Measurements from ENCODE around the gene KIF6.

KIF6 gene

DNA sequence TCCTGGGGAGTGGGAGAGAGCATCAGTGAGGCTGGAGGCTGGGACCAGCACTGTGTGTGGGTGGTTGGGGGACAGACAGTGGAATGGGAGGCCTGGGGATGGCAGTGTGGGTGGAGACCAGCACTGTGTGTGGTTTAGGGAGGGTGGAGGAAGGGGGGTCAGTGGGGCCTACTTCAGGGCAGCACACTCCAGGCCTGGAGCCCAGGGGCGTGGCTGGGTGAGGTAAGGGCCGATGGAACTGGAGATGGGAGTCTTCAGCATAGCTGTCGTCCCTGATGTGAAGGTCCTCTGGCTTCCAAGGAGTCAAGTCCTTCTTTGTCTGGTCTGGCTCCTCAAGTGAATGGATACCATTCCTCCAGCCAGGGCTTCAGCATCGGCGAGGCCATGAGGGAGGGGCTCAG, 429.6 kb downstream of the KIF6 start:
- no peaks in the 10 kb centered on the region for H3K36me3 ChIP-seq (ENCODE audit: insufficient read depth, low read length)
- no peaks in the 10 kb centered on the region for H3K9me3 ChIP-seq (ENCODE audit: insufficient read depth, low read length, severe bottlenecking)
- H3K4me3 ChIP-seq (ENCODE audit: low read depth in 1 of 2, low read length in 2 of 2): no peak overlapping the region
- DNase-seq (no peak), ATAC-seq (ENCODE audit: insufficient read depth, low read depth) (no peak)
- H3K4me1 ChIP-seq (ENCODE audit: insufficient read depth, low read length): no peaks in the 10 kb centered on the region
- H4K20me1 ChIP-seq (ENCODE audit: insufficient read depth, low read length): no peaks in the 10 kb centered on the region
- no peak overlapping the region for H3K27ac ChIP-seq (ENCODE audit: low read length)
- H3K9ac ChIP-seq (ENCODE audit: low read depth, low read length): no peak overlapping the region
- peaks cover 8% of the 10 kb centered on the region for H3K27me3 ChIP-seq (ENCODE audit: insufficient read depth, low read length, poor library complexity)
- H2AFZ ChIP-seq (ENCODE audit: low read depth, low read length): no peak overlapping the region
- no peak for TF ChIP-seq CTCF (IDR thresholded peaks at IDR 0.05; ENCODE audit: borderline replicate concordance, extremely low read depth, low read length, poor library complexity, severe bottlenecking)
- TF ChIP-seq EZH2 (IDR thresholded peaks at IDR 0.05; ENCODE audit: borderline replicate concordance, low read depth, low read length, severe bottlenecking): no peak
- H3K4me2 ChIP-seq (ENCODE audit: insufficient read depth, low read length): no peak overlapping the region
- no peaks in the 10 kb centered on the region for H3K79me2 ChIP-seq (ENCODE audit: insufficient read depth, low read length)

DNA sequence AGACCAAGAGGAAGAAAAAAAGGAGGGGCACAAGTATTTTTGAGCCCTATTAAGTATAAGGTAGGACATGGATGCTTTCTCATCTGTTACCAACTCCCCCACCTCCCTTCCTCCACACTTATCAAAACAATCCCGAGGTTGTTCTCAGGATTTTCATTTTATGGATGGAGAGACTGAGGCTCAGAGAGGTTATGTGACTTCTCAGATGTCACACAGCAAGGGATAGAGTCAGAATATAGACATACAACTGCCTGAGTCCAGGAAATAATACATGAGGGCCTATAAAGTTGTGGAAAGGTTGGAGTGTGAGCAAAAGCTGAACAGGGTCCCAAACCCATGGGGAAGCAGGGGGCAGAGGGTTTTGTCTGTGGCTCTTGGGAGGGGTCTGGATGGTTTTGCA, 430.3 kb downstream of the KIF6 start:
- ATAC-seq (ENCODE audit: insufficient read depth, low read depth): no peak
- no peak for DNase-seq
- no peaks in the 10 kb centered on the region for H3K36me3 ChIP-seq (ENCODE audit: insufficient read depth, low read length)
- no peaks in the 10 kb centered on the region for H3K9me3 ChIP-seq (ENCODE audit: insufficient read depth, low read length, severe bottlenecking)
- H2AFZ ChIP-seq (ENCODE audit: low read depth, low read length): no peak overlapping the region
- TF ChIP-seq CTCF (IDR thresholded peaks at IDR 0.05; ENCODE audit: borderline replicate concordance, extremely low read depth, low read length, poor library complexity, severe bottlenecking): no peak
- TF ChIP-seq EZH2 (IDR thresholded peaks at IDR 0.05; ENCODE audit: borderline replicate concordance, low read depth, low read length, severe bottlenecking): no peak
- no peak overlapping the region for H3K9ac ChIP-seq (ENCODE audit: low read depth, low read length)
- no peaks in the 10 kb centered on the region for H4K20me1 ChIP-seq (ENCODE audit: insufficient read depth, low read length)
- H3K4me2 ChIP-seq (ENCODE audit: insufficient read depth, low read length): no peak overlapping the region
- no peaks in the 10 kb centered on the region for H3K79me2 ChIP-seq (ENCODE audit: insufficient read depth, low read length)
- H3K27me3 ChIP-seq (ENCODE audit: insufficient read depth, low read length, poor library complexity): peaks cover 8% of the 10 kb centered on the region
- H3K4me1 ChIP-seq (ENCODE audit: insufficient read depth, low read length): no peaks in the 10 kb centered on the region
- H3K4me3 ChIP-seq (ENCODE audit: low read depth in 1 of 2, low read length in 2 of 2): no peak overlapping the region
- no peak overlapping the region for H3K27ac ChIP-seq (ENCODE audit: low read length)

- no peak overlapping the region for H3K4me3 ChIP-seq (ENCODE audit: low read depth in 1 of 2, low read length in 2 of 2)
- no peaks in the 10 kb centered on the region for H3K9me3 ChIP-seq (ENCODE audit: insufficient read depth, low read length, severe bottlenecking)
- H2AFZ ChIP-seq (ENCODE audit: low read depth, low read length): no peak overlapping the region
- ATAC-seq (ENCODE audit: insufficient read depth, low read depth) (no peak), DNase-seq (no peak)
- H3K4me2 ChIP-seq (ENCODE audit: insufficient read depth, low read length): no peak overlapping the region
- no peaks in the 10 kb centered on the region for H3K36me3 ChIP-seq (ENCODE audit: insufficient read depth, low read length)
- H4K20me1 ChIP-seq (ENCODE audit: insufficient read depth, low read length): no peaks in the 10 kb centered on the region
- TF ChIP-seq EZH2 (IDR thresholded peaks at IDR 0.05; ENCODE audit: borderline replicate concordance, low read depth, low read length, severe bottlenecking) (no peak), CTCF (IDR thresholded peaks at IDR 0.05; ENCODE audit: borderline replicate concordance, extremely low read depth, low read length, poor library complexity, severe bottlenecking) (no peak)
- H3K4me1 ChIP-seq (ENCODE audit: insufficient read depth, low read length): no peaks in the 10 kb centered on the region
- H3K27ac ChIP-seq (ENCODE audit: low read length): no peak overlapping the region
- no peak overlapping the region for H3K9ac ChIP-seq (ENCODE audit: low read depth, low read length)
- no peaks in the 10 kb centered on the region for H3K79me2 ChIP-seq (ENCODE audit: insufficient read depth, low read length)
- H3K27me3 ChIP-seq (ENCODE audit: insufficient read depth, low read length, poor library complexity): peaks cover 8% of the 10 kb centered on the region
Measured at GRCh38 chr6:39294133-39294532, 431.1 kb downstream of the KIF6 start.

DNA sequence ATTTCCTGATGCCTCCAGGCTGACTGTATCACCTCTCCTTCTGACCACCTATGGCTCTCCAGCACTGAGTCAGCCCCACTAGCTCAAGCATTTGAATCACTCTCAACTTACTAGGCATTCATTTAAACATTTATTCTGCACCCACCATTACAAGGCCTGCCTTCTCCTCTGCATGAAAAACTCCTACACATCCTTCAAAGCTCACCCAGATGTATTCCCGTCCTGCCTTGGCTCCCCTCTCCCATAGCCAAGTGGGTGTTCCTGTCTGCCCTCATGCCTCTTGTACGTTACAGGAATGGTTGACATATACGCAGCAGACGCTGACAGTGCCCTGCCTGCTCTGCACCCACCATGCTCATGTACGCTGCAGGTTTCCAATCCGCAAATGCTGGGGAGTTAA, 432.6 kb downstream of the KIF6 start:
- Histone ChIP-seq H2AFZ (ENCODE audit: low read depth, low read length) (no peak overlapping the region), H3K4me3 (ENCODE audit: low read depth in 1 of 2, low read length in 2 of 2) (no peak overlapping the region), H4K20me1 (ENCODE audit: insufficient read depth, low read length) (no peaks in the 10 kb centered on the region), H3K27me3 (ENCODE audit: insufficient read depth, low read length, poor library complexity) (peaks cover 8% of the 10 kb centered on the region), H3K79me2 (ENCODE audit: insufficient read depth, low read length) (no peaks in the 10 kb centered on the region), H3K9ac (ENCODE audit: low read depth, low read length) (no peak overlapping the region), H3K4me1 (ENCODE audit: insufficient read depth, low read length) (no peaks in the 10 kb centered on the region), H3K36me3 (ENCODE audit: insufficient read depth, low read length) (no peaks in the 10 kb centered on the region), H3K9me3 (ENCODE audit: insufficient read depth, low read length, severe bottlenecking) (no peaks in the 10 kb centered on the region), H3K27ac (ENCODE audit: low read length) (no peak overlapping the region), H3K4me2 (ENCODE audit: insufficient read depth, low read length) (no peak overlapping the region)
- DNase-seq (no peak), ATAC-seq (ENCODE audit: insufficient read depth, low read depth) (no peak)
- TF ChIP-seq CTCF (IDR thresholded peaks at IDR 0.05; ENCODE audit: borderline replicate concordance, extremely low read depth, low read length, poor library complexity, severe bottlenecking) (no peak), EZH2 (IDR thresholded peaks at IDR 0.05; ENCODE audit: borderline replicate concordance, low read depth, low read length, severe bottlenecking) (no peak)
